Liver (tissue), 9 donors: ENCODE measurements around the gene MICAL3. TPM values are rescaled to one million over a fixed set of nuclear protein-coding genes. Genes with fewer than 3 reads are reported as not detected.

Experiments
- DNase-seq: peaks from one replicate; pipeline ENCODE4 v3.0.0-alpha.2; 2017; ENCODE audit warnings: low spot score
- H3K27ac ChIP-seq, 2 donors: one replicate each; pipeline ENCODE4 v1.7.0; 2013; ENCODE audit warnings: inconsistent platforms in 2 of 2, low read length in 2 of 2, control low read depth in 1 of 2, low read depth in 1 of 2, mild to moderate bottlenecking in 1 of 2
- H3K27me3 ChIP-seq, 4 donors: one replicate each; pipeline versions ENCODE4 v1.6.1 to v1.7.0; 2013; ENCODE audit warnings: low read length in 3 of 4, inconsistent platforms in 1 of 4, mild to moderate bottlenecking in 1 of 4, moderate library complexity in 1 of 4; ENCODE audit not compliant: control insufficient read depth in 4 of 4, insufficient read depth in 4 of 4
- H3K36me3 ChIP-seq, 4 donors: one replicate each; pipeline versions ENCODE4 v1.6.1 to v1.7.0; 2013; ENCODE audit warnings: low read length in 3 of 4, mild to moderate bottlenecking in 3 of 4, low read depth in 1 of 4, moderate library complexity in 1 of 4; ENCODE audit not compliant: control insufficient read depth in 4 of 4, insufficient read depth in 3 of 4
- H3K4me1 ChIP-seq, 4 donors: one replicate each; pipeline versions ENCODE4 v1.6.1 to v1.7.0; 2013; ENCODE audit warnings: low read length in 3 of 4, mild to moderate bottlenecking in 3 of 4, moderate library complexity in 1 of 4; ENCODE audit not compliant: control insufficient read depth in 4 of 4, insufficient read depth in 4 of 4
- H3K4me3 ChIP-seq, 3 donors: one replicate each; pipeline versions ENCODE4 v1.6.1 to v1.7.0; 2013; ENCODE audit warnings: low read length in 3 of 3, control low read depth in 1 of 3, low read depth in 1 of 3, mild to moderate bottlenecking in 1 of 3
- H3K9ac ChIP-seq, 2 donors: one replicate each; pipeline ENCODE4 v1.7.0; 2013; ENCODE audit warnings: low read length in 2 of 2, mild to moderate bottlenecking in 2 of 2, moderate library complexity in 2 of 2, control low read depth in 1 of 2, low read depth in 1 of 2
- H3K9me3 ChIP-seq, 4 donors: one replicate each; pipeline versions ENCODE4 v1.6.1 to v1.7.0; 2013; ENCODE audit warnings: low read length in 3 of 4; ENCODE audit not compliant: control insufficient read depth in 4 of 4
- EGR1 ChIP-seq, 2 donors: IDR thresholded peaks; 2 replicates each; pipeline ENCODE4 v1.6.1; 2016 to 2018; ENCODE audit warnings: antibody characterized with exemption in 2 of 2, low read depth in 2 of 2
- FOXA1 ChIP-seq: IDR thresholded peaks from 2 replicates; pipeline ENCODE4 v1.6.1; 2016; ENCODE audit warnings: antibody characterized with exemption
- FOXA2 ChIP-seq: IDR thresholded peaks from 2 replicates; pipeline ENCODE4 v1.6.1; 2016; ENCODE audit warnings: antibody characterized with exemption
- GABPA ChIP-seq, 2 donors: IDR thresholded peaks in 1 of 2; conservative IDR thresholded peaks in 1 of 2; 2 replicates each; pipeline ENCODE4 v1.6.1; 2016; ENCODE audit warnings: antibody characterized with exemption in 2 of 2, mild to moderate bottlenecking in 1 of 2, moderate library complexity in 1 of 2
- HNF4A ChIP-seq, 2 donors: conservative IDR thresholded peaks; 2 replicates each; pipeline ENCODE4 v1.6.1; 2016; ENCODE audit warnings: antibody characterized with exemption in 2 of 2, mild to moderate bottlenecking in 2 of 2
- HNF4G ChIP-seq: IDR thresholded peaks from 2 replicates; pipeline ENCODE4 v1.6.1; 2016; ENCODE audit warnings: antibody characterized with exemption
- JUND ChIP-seq, 2 donors: IDR thresholded peaks; 2 replicates each; pipeline ENCODE4 v1.6.1; 2016; ENCODE audit warnings: antibody characterized with exemption in 2 of 2
- NR2F2 ChIP-seq: IDR thresholded peaks from 2 replicates; pipeline ENCODE4 v1.6.1; 2016; ENCODE audit warnings: antibody characterized with exemption
- RAD21 ChIP-seq, 2 donors: IDR thresholded peaks; 2 replicates each; pipeline ENCODE4 v1.6.1; 2016; ENCODE audit warnings: antibody characterized with exemption in 2 of 2, mild to moderate bottlenecking in 2 of 2
- RXRA ChIP-seq, 2 donors: IDR thresholded peaks; 2 replicates each; pipeline ENCODE4 v1.6.1; 2017 to 2018; ENCODE audit warnings: antibody characterized with exemption in 2 of 2, mild to moderate bottlenecking in 1 of 2
- SP1 ChIP-seq: IDR thresholded peaks from 2 replicates; pipeline ENCODE4 v1.6.1; 2018; ENCODE audit warnings: antibody characterized with exemption, mild to moderate bottlenecking
- YY1 ChIP-seq: IDR thresholded peaks from 2 replicates; pipeline ENCODE4 v1.6.1; 2016; ENCODE audit warnings: antibody characterized with exemption, mild to moderate bottlenecking
- WGBS: extraction: QIAGEN DNeasy Blood & Tissue Kit; methylation state at CpG from one replicate; pipeline ENCODE4 v1.1.7; 2013; 5-methylcytosine and 5-hydroxymethylcytosine counted together
- polyA plus RNA-seq, 2 donors: library from polyadenylated mRNA; stranded (reverse) in 1 of 2; unstranded in 1 of 2; fragments of 200-250 nt in 1 of 2; fragments of >200 nt in 1 of 2; fragmentation: Nextera tagmentation in 1 of 2; extraction: Ambion mirVana in 1 of 2; gene quantifications; one replicate each; pipeline versions ENCODE4 v1.2.1 to v1.2.3, GENCODE V29; 2013 to 2015
- total RNA-seq, 2 donors: library from RNA; depleted of rRNA; stranded (reverse); fragments of >200 nt; gene quantifications; one replicate each; pipeline ENCODE4 v1.2.3, GENCODE V29; 2014
- TF ChIP-seq, protein P1 (sequence below): IDR thresholded peaks from 2 replicates; pipeline ENCODE4 v1.6.1; 2016; ENCODE audit warnings: antibody characterized with exemption
- TF ChIP-seq, protein P2 (sequence below): IDR thresholded peaks from 2 replicates; pipeline ENCODE4 v1.6.1; 2016; ENCODE audit warnings: antibody characterized with exemption
- TF ChIP-seq, protein P3 (sequence below): IDR thresholded peaks from 2 replicates; pipeline ENCODE4 v1.6.1; 2016; ENCODE audit warnings: antibody characterized with exemption, mild to moderate bottlenecking
- TF ChIP-seq, protein P4 (sequence below): IDR thresholded peaks from 2 replicates; pipeline ENCODE4 v1.6.1; 2016; ENCODE audit warnings: antibody characterized with exemption
- donor health status: healthy.
- donor health status: healthy.
- donor health status: healthy.
- donor health status: healthy.
- donor health status: healthy.

The MICAL3 gene
- total and polyA plus RNA-seq, 4 donors = 6.4 to 38.4 (median 23.4) TPM

DNA sequence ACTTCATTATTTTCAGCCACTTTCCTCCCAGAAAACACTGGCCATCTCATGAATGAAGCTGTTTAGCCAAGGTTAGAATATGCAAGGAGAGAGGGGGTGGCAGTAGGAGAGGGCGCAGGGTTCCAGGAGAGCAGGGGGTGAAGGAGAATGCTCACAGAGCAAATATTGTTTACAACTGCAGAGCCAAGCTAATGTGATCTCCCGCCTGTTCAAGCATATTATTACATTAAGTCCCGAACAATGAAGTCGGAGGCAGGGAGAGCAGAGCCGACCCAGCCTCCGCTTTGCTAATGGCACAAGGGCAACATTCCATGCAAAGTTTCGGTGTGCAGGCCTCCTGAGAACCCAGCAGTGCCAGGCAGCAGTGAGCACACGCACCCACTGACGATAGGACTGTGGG is 80.1 kb downstream of the MICAL3 start:
- Histone ChIP-seq H3K4me1 (peaks cover 0 to 4% (median 2%) of the 10 kb centered on the region in 4 donors), H3K27ac (no peak overlapping the region), H3K27me3 (no peaks in the 10 kb centered on the region), H3K9me3 (no peaks in the 10 kb centered on the region), H3K9ac (no peak overlapping the region), H3K4me3 (no peak overlapping the region), H3K36me3 (no peaks in the 10 kb centered on the region)
- no peak for DNase-seq
- TF ChIP-seq, protein P1, sequence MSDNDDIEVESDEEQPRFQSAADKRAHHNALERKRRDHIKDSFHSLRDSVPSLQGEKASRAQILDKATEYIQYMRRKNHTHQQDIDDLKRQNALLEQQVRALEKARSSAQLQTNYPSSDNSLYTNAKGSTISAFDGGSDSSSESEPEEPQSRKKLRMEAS = no peak
- TF ChIP-seq, protein P2, sequence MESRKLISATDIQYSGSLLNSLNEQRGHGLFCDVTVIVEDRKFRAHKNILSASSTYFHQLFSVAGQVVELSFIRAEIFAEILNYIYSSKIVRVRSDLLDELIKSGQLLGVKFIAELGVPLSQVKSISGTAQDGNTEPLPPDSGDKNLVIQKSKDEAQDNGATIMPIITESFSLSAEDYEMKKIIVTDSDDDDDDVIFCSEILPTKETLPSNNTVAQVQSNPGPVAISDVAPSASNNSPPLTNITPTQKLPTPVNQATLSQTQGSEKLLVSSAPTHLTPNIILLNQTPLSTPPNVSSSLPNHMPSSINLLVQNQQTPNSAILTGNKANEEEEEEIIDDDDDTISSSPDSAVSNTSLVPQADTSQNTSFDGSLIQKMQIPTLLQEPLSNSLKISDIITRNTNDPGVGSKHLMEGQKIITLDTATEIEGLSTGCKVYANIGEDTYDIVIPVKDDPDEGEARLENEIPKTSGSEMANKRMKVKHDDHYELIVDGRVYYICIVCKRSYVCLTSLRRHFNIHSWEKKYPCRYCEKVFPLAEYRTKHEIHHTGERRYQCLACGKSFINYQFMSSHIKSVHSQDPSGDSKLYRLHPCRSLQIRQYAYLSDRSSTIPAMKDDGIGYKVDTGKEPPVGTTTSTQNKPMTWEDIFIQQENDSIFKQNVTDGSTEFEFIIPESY = no peak
- no peak for TF ChIP-seq GABPA (IDR thresholded peaks at IDR 0.05 in 1 of 2, conservative IDR thresholded peaks at IDR 0.05 in 1 of 2)
- no peak for TF ChIP-seq FOXA2
- no peak for TF ChIP-seq NR2F2
- TF ChIP-seq, protein P3, sequence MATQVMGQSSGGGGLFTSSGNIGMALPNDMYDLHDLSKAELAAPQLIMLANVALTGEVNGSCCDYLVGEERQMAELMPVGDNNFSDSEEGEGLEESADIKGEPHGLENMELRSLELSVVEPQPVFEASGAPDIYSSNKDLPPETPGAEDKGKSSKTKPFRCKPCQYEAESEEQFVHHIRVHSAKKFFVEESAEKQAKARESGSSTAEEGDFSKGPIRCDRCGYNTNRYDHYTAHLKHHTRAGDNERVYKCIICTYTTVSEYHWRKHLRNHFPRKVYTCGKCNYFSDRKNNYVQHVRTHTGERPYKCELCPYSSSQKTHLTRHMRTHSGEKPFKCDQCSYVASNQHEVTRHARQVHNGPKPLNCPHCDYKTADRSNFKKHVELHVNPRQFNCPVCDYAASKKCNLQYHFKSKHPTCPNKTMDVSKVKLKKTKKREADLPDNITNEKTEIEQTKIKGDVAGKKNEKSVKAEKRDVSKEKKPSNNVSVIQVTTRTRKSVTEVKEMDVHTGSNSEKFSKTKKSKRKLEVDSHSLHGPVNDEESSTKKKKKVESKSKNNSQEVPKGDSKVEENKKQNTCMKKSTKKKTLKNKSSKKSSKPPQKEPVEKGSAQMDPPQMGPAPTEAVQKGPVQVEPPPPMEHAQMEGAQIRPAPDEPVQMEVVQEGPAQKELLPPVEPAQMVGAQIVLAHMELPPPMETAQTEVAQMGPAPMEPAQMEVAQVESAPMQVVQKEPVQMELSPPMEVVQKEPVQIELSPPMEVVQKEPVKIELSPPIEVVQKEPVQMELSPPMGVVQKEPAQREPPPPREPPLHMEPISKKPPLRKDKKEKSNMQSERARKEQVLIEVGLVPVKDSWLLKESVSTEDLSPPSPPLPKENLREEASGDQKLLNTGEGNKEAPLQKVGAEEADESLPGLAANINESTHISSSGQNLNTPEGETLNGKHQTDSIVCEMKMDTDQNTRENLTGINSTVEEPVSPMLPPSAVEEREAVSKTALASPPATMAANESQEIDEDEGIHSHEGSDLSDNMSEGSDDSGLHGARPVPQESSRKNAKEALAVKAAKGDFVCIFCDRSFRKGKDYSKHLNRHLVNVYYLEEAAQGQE = no peak
- no peak for TF ChIP-seq JUND (IDR thresholded peaks at IDR 0.05)
- no peak for TF ChIP-seq EGR1 (IDR thresholded peaks at IDR 0.05; ENCODE audit: low read depth in 2 of 2)
- 94% methylated on average over 9 of the region's 9 CpGs for WGBS

DNA sequence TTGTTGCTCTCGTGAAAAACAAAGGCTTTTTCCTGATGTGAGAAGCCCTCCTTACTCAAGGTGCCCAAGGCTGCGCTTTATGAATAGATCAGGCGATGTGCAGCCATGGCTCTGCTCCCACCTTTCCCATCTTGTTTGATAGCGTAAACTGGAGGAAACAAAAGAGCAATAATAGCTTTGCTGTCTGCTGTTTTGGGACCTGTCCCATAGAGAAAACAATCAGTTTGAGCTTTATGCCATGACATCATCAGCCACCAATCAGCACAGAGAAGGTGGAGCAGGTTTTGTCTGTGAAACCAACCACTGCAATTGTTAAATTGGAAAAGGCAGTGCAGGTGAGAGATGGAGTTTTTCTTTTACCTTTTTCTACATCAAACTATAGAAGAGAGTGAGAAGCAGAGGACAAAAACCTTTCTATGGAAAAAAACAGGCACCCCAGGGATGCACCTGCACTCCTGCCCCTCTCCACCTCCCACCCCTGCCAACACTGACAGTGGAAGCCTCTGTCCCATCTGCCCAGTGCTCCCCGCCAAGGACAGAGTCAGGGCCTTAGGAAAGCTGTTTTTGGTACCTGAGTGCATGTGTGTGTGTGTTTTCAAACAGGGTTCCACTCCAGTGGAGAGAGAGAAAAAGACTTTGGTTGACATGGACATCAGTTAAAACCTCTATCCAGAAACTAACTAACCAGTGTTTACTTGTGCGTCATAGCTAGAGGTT is 80.7 kb downstream of the MICAL3 start:
- H3K27me3 ChIP-seq = no peaks in the 10 kb centered on the region
- no peak overlapping the region for H3K4me3 ChIP-seq
- no peak overlapping the region for H3K9ac ChIP-seq
- no peak for DNase-seq
- TF ChIP-seq EGR1 (IDR thresholded peaks at IDR 0.05; ENCODE audit: low read depth in 2 of 2) = no peak
- no peak for TF ChIP-seq YY1
- TF ChIP-seq FOXA2 = no peak
- no peak for TF ChIP-seq SP1
- no peak for TF ChIP-seq FOXA1
- no peak for TF ChIP-seq HNF4A (conservative IDR thresholded peaks at IDR 0.05)
- no peak for TF ChIP-seq NR2F2
- TF ChIP-seq, protein P4, sequence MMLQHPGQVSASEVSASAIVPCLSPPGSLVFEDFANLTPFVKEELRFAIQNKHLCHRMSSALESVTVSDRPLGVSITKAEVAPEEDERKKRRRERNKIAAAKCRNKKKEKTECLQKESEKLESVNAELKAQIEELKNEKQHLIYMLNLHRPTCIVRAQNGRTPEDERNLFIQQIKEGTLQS = no peak
- TF ChIP-seq HNF4G = no peak
- no peak for TF ChIP-seq RXRA (IDR thresholded peaks at IDR 0.05)
- TF ChIP-seq, protein P3 = no peak
- no peak for TF ChIP-seq GABPA (IDR thresholded peaks at IDR 0.05 in 1 of 2, conservative IDR thresholded peaks at IDR 0.05 in 1 of 2)
- TF ChIP-seq, protein P2 = no peak
- no peak for TF ChIP-seq RAD21 (IDR thresholded peaks at IDR 0.05)
- peaks cover 1 to 9% (median 5%) of the 10 kb centered on the region in 4 donors for H3K4me1 ChIP-seq
- WGBS = 75% methylated on average over 6 of the region's 6 CpGs
- H3K27ac ChIP-seq = no peak overlapping the region
- no peaks in the 10 kb centered on the region for H3K36me3 ChIP-seq
- no peaks in the 10 kb centered on the region for H3K9me3 ChIP-seq
